ENCODE data around the gene RGS5. TPM values are rescaled to one million over a fixed set of nuclear protein-coding genes. Genes with fewer than 3 reads are reported as not detected.

The RGS5 gene
- total RNA-seq, 4 donors from 2014 or later: 88.9 to 455 (median 205) TPM

- DNase-seq (ENCODE audit: extremely low spot score): no peak
- WGBS: 72% methylated on average over 5 of the region's 5 CpGs
- Histone ChIP-seq H3K27ac (replicated peaks in 1 of 4) (peak overlapping the region in 3 of 4 donors; percentile 18 to 62 (median 30)), H3K4me3 (no peak overlapping the region), H3K36me3 (no peaks in the 10 kb centered on the region), H3K9me3 (no peaks in the 10 kb centered on the region), H3K27me3 (no peaks in the 10 kb centered on the region), H3K4me1 (peaks cover 12 to 83% (median 75%) of the 10 kb centered on the region in 4 donors)
- intact Hi-C loops (cut with DNase I): loop anchor here (5.0 kb wide), 1 partner anchor 294 kb away; no protein-coding TSS in a partner anchor
- TF ChIP-seq POLR2A (IDR thresholded peaks at IDR 0.05; ENCODE audit: low read depth) (no peak), POLR2AphosphoS5 (IDR thresholded peaks at IDR 0.05) (no peak), EP300 (IDR thresholded peaks at IDR 0.05) (no peak), CTCF (IDR thresholded peaks at IDR 0.05) (peak; percentile 44 to 49 (median 46))
Measured at GRCh38 chr1:163170975-163171676, 31.6 kb downstream of the RGS5 start.

GRCh38 chr1:163170331-163170730, 32.4 kb downstream of the RGS5 start:
- no peak overlapping the region for H3K4me3 ChIP-seq
- TF ChIP-seq POLR2AphosphoS5 (IDR thresholded peaks at IDR 0.05): no peak
- H3K27ac ChIP-seq (replicated peaks in 1 of 4): peak overlapping the region in 3 of 4 donors; percentile 18 to 31 (median 23)

GRCh38 chr1:163169553-163169952, 33.2 kb downstream of the RGS5 start:
- Histone ChIP-seq H3K36me3 (no peaks in the 10 kb centered on the region), H3K27ac (replicated peaks in 1 of 4) (no peak overlapping the region), H3K4me3 (no peak overlapping the region), H3K9me3 (no peaks in the 10 kb centered on the region), H3K4me1 (peaks cover 12 to 73% (median 68%) of the 10 kb centered on the region in 4 donors), H3K27me3 (no peaks in the 10 kb centered on the region)
- intact Hi-C loops (cut with DNase I): no loop called here
- no peak for DNase-seq (ENCODE audit: extremely low spot score)
- WGBS: 80% methylated on average over 1 of the region's 1 CpG
- no peak for TF ChIP-seq POLR2AphosphoS5 (IDR thresholded peaks at IDR 0.05)
- TF ChIP-seq CTCF (IDR thresholded peaks at IDR 0.05): no peak
- TF ChIP-seq EP300 (IDR thresholded peaks at IDR 0.05): no peak
- no peak for TF ChIP-seq POLR2A (IDR thresholded peaks at IDR 0.05; ENCODE audit: low read depth)

More at GRCh38 chr1:163170331-163170730, 32.4 kb downstream of the RGS5 start:
- Histone ChIP-seq H3K27me3 (no peaks in the 10 kb centered on the region), H3K9me3 (no peaks in the 10 kb centered on the region), H3K4me1 (peaks cover 12 to 81% (median 76%) of the 10 kb centered on the region in 4 donors), H3K36me3 (no peaks in the 10 kb centered on the region)
- intact Hi-C loops (cut with DNase I): loop anchor here (5.0 kb wide), 1 partner anchor 293 kb away; no protein-coding TSS in a partner anchor
- 59% methylated on average over 1 of the region's 1 CpG for WGBS
- no peak for DNase-seq (ENCODE audit: extremely low spot score)

- intact Hi-C loops (cut with DNase I): no loop called here
- TF ChIP-seq POLR2A (IDR thresholded peaks at IDR 0.05; ENCODE audit: low read depth) (no peak), POLR2AphosphoS5 (IDR thresholded peaks at IDR 0.05) (peak; percentile 24 to 55)
- H3K4me3 ChIP-seq: no peak overlapping the region
- H3K4me1 ChIP-seq: peaks cover 12 to 72% (median 67%) of the 10 kb centered on the region in 4 donors
- no peaks in the 10 kb centered on the region for H3K9me3 ChIP-seq
- no peak for DNase-seq (ENCODE audit: extremely low spot score)
- H3K27ac ChIP-seq (replicated peaks in 1 of 4): peak overlapping the region; percentile 23 to 67 (median 54)
- no peaks in the 10 kb centered on the region for H3K36me3 ChIP-seq
- 20% methylated on average over 1 of the region's 1 CpG for whole genome bisulfite sequencing
- no peaks in the 10 kb centered on the region for H3K27me3 ChIP-seq
Measured at GRCh38 chr1:163168053-163168452, 34.7 kb downstream of the RGS5 start.

GRCh38 chr1:163166886-163167555, 35.7 kb downstream of the RGS5 start:
- Histone ChIP-seq H3K4me3 (no peak overlapping the region), H3K27me3 (no peaks in the 10 kb centered on the region), H3K27ac (replicated peaks in 1 of 4) (peak overlapping the region; percentile 23 to 67 (median 54)), H3K9me3 (no peaks in the 10 kb centered on the region), H3K4me1 (peaks cover 12 to 72% (median 66%) of the 10 kb centered on the region in 4 donors), H3K36me3 (no peaks in the 10 kb centered on the region)
- intact Hi-C loops (cut with DNase I): no loop called here
- DNase-seq (ENCODE audit: extremely low spot score): no peak
- TF ChIP-seq EP300 (IDR thresholded peaks at IDR 0.05): no peak
- TF ChIP-seq POLR2AphosphoS5 (IDR thresholded peaks at IDR 0.05): no peak
- TF ChIP-seq CTCF (IDR thresholded peaks at IDR 0.05): no peak
- no peak for TF ChIP-seq POLR2A (IDR thresholded peaks at IDR 0.05; ENCODE audit: low read depth)
- 63% methylated on average over 6 of the region's 6 CpGs for WGBS
